ENCODE data around the gene PTCD1. TPM values are rescaled to one million over a fixed set of nuclear protein-coding genes. Genes with fewer than 3 reads are reported as not detected.
A peak's percentile ranks its signal among the peaks of the same experiment; 100 is the strongest.

The PTCD1 gene
- total RNA-seq, 1 donor from 2014 or later = 5.8 TPM

GRCh38 chr7:99410635-99411034, 28.0 kb downstream of the PTCD1 start:
- peak overlapping the region; percentile 97 for H3K4me3 Mint-ChIP-seq (ENCODE audit: unreplicated experiment)

DNA sequence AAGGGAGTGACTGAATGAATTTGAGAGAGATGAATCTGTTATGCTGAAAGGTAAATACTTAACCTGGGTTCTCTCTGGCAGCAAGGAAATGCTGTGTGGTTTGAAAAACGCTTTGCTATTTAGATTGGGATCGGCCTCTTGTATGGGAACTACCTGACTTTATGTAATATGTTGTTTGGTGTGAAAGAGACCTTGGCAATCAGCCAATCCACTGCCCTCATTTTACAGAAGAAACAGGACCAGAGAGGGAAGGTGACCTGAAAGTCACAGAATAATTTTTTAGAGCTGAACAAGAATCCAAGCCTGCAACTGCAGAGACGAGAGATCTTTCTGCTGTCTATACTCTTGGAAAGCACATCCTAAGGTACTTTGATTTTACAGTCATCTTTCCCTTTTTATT, 28.8 kb downstream of the PTCD1 start:
- Mint-ChIP-seq H3K4me1 (ENCODE audit: low read depth, unreplicated experiment) (peaks cover 14% of the 10 kb centered on the region), H3K9me3 (ENCODE audit: unreplicated experiment) (no peaks in the 10 kb centered on the region), H3K27me3 (ENCODE audit: low read depth, unreplicated experiment) (no peaks in the 10 kb centered on the region), H3K4me3 (ENCODE audit: unreplicated experiment) (peak overlapping the region; percentile 97), H3K27ac (ENCODE audit: unreplicated experiment) (peak overlapping the region; percentile 86), H3K36me3 (ENCODE audit: low read depth, unreplicated experiment) (peaks cover 6% of the 10 kb centered on the region)
- peak overlapping the region; percentile 87 for H3K4me2 ChIP-seq (ENCODE audit: low read length)
- FAIRE-seq (no peak), DNase-seq (ENCODE audit: low read depth) (no peak)
- H3K36me3 ChIP-seq (ENCODE audit: insufficient read depth, low read length) = peaks cover 29% of the 10 kb centered on the region
- TF ChIP-seq EZH2 (IDR thresholded peaks at IDR 0.05; ENCODE audit: insufficient read depth, low read length) (no peak), CTCF (IDR thresholded peaks at IDR 0.05; ENCODE audit: insufficient read depth, low read depth, low read length) (no peak)
- peak overlapping the region; percentile 98 for H3K4me3 ChIP-seq (ENCODE audit: insufficient read depth, low read depth, low read length)
- H3K27me3 ChIP-seq (ENCODE audit: insufficient read depth, low read length) = no peaks in the 10 kb centered on the region
- peak overlapping the region; percentile 99 for H3K9ac ChIP-seq (ENCODE audit: low read length)
- peak overlapping the region; percentile 99 for H3K27ac ChIP-seq (ENCODE audit: low read depth, low read length)
- H3K79me2 ChIP-seq (ENCODE audit: insufficient read depth, low read length) = peaks cover 82% of the 10 kb centered on the region
- H3K9me3 ChIP-seq (ENCODE audit: insufficient read depth, low read depth, low read length) = no peaks in the 10 kb centered on the region
- H4K20me1 ChIP-seq (ENCODE audit: insufficient read depth, low read length) = peaks cover 66% of the 10 kb centered on the region
- H3K4me1 ChIP-seq (ENCODE audit: insufficient read depth, low read length) = peaks cover 10% of the 10 kb centered on the region
- no peak overlapping the region for H2AFZ ChIP-seq (ENCODE audit: low read depth, low read length)

More at GRCh38 chr7:99410635-99411034, 28.0 kb downstream of the PTCD1 start:
- Histone ChIP-seq H2AFZ (ENCODE audit: low read depth, low read length) (no peak overlapping the region), H3K27me3 (ENCODE audit: insufficient read depth, low read length) (no peaks in the 10 kb centered on the region), H3K4me1 (ENCODE audit: insufficient read depth, low read length) (peaks cover 7% of the 10 kb centered on the region), H4K20me1 (ENCODE audit: insufficient read depth, low read length) (peaks cover 63% of the 10 kb centered on the region), H3K36me3 (ENCODE audit: insufficient read depth, low read length) (peaks cover 29% of the 10 kb centered on the region), H3K9ac (ENCODE audit: low read length) (no peak overlapping the region), H3K79me2 (ENCODE audit: insufficient read depth, low read length) (peaks cover 74% of the 10 kb centered on the region), H3K4me3 (ENCODE audit: insufficient read depth, low read depth, low read length) (no peak overlapping the region), H3K27ac (ENCODE audit: low read depth, low read length) (no peak overlapping the region), H3K9me3 (ENCODE audit: insufficient read depth, low read depth, low read length) (no peaks in the 10 kb centered on the region), H3K4me2 (ENCODE audit: low read length) (peak overlapping the region; percentile 87)
- no peak for FAIRE-seq
- no peaks in the 10 kb centered on the region for H3K27me3 Mint-ChIP-seq (ENCODE audit: low read depth, unreplicated experiment)
- no peak for DNase-seq (ENCODE audit: low read depth)
- peaks cover 18% of the 10 kb centered on the region for H3K4me1 Mint-ChIP-seq (ENCODE audit: low read depth, unreplicated experiment)
- peak overlapping the region; percentile 80 for H3K27ac Mint-ChIP-seq (ENCODE audit: unreplicated experiment)
- TF ChIP-seq EZH2 (IDR thresholded peaks at IDR 0.05; ENCODE audit: insufficient read depth, low read length) (no peak), CTCF (IDR thresholded peaks at IDR 0.05; ENCODE audit: insufficient read depth, low read depth, low read length) (no peak)
- no peaks in the 10 kb centered on the region for H3K9me3 Mint-ChIP-seq (ENCODE audit: unreplicated experiment)
- peaks cover 10% of the 10 kb centered on the region for H3K36me3 Mint-ChIP-seq (ENCODE audit: low read depth, unreplicated experiment)

- Mint-ChIP-seq H3K9me3 (ENCODE audit: unreplicated experiment) (no peaks in the 10 kb centered on the region), H3K36me3 (ENCODE audit: low read depth, unreplicated experiment) (peaks cover 6% of the 10 kb centered on the region), H3K27ac (ENCODE audit: unreplicated experiment) (peak overlapping the region; percentile 86), H3K4me3 (ENCODE audit: unreplicated experiment) (peak overlapping the region; percentile 97), H3K27me3 (ENCODE audit: low read depth, unreplicated experiment) (no peaks in the 10 kb centered on the region), H3K4me1 (ENCODE audit: low read depth, unreplicated experiment) (peaks cover 16% of the 10 kb centered on the region)
- H3K4me1 ChIP-seq (ENCODE audit: insufficient read depth, low read length) = peaks cover 17% of the 10 kb centered on the region
- FAIRE-seq (no peak), DNase-seq (ENCODE audit: low read depth) (no peak)
- TF ChIP-seq CTCF (IDR thresholded peaks at IDR 0.05; ENCODE audit: insufficient read depth, low read depth, low read length) (no peak), EZH2 (IDR thresholded peaks at IDR 0.05; ENCODE audit: insufficient read depth, low read length) (no peak)
- H3K4me3 ChIP-seq (ENCODE audit: insufficient read depth, low read depth, low read length) = peak overlapping the region; percentile 98
- peak overlapping the region; percentile 92 for H2AFZ ChIP-seq (ENCODE audit: low read depth, low read length)
- H3K9me3 ChIP-seq (ENCODE audit: insufficient read depth, low read depth, low read length) = no peaks in the 10 kb centered on the region
- H3K27ac ChIP-seq (ENCODE audit: low read depth, low read length) = peak overlapping the region; percentile 99
- H3K4me2 ChIP-seq (ENCODE audit: low read length) = peak overlapping the region; percentile 87
- no peaks in the 10 kb centered on the region for H3K27me3 ChIP-seq (ENCODE audit: insufficient read depth, low read length)
- H3K79me2 ChIP-seq (ENCODE audit: insufficient read depth, low read length) = peaks cover 88% of the 10 kb centered on the region
- H3K36me3 ChIP-seq (ENCODE audit: insufficient read depth, low read length) = peaks cover 26% of the 10 kb centered on the region
- H4K20me1 ChIP-seq (ENCODE audit: insufficient read depth, low read length) = peaks cover 68% of the 10 kb centered on the region
- H3K9ac ChIP-seq (ENCODE audit: low read length) = peak overlapping the region; percentile 99
These were observed 29.4 kb downstream of the PTCD1 start for GRCh38 chr7:99409192-99409572.
